Measurements from ENCODE around the gene PITPNM1. TPM values are rescaled to one million over a fixed set of nuclear protein-coding genes. Genes with fewer than 3 reads are reported as not detected.

PITPNM1 gene
- total RNA-seq, 2 experiments from 2014 or later: 116 to 120 TPM

GRCh38 chr11:67442504-67443404, 62.4 kb downstream of the PITPNM1 start:
- Mint-ChIP-seq H3K36me3 (ENCODE audit: low read depth) (peaks cover 24% of the 10 kb centered on the region), H3K9me3 (no peaks in the 10 kb centered on the region), H3K27me3 (no peaks in the 10 kb centered on the region), H3K27ac (peak overlapping the region; percentile 97), H3K4me3 (peak overlapping the region; percentile 60), H3K4me1 (peaks cover 78% of the 10 kb centered on the region)
- no peak for DNase-seq
- POLR2A ChIA-PET: interaction anchor here (1.1 to 1.4 kb wide), 4 partner anchors 14 to 35 kb away, joined by 3 to 5 read pairs (median 4); partner anchors contain the start of gene RPS6KB2
- CTCF ChIA-PET: no interaction called here

Other genes starting within 250 kb of the PITPNM1 start
- 100 to 1,000 TPM; 333 to 338 TPM for gene GRK2, start 238.9 kb downstream of the PITPNM1 start, total RNA-seq
- gene ANKRD13D, start 216.1 kb downstream of the PITPNM1 start, total RNA-seq: 100 to 1,000 TPM; 157 to 163 TPM
- 10 to 100 TPM; 15.4 to 19.0 TPM for gene SSH3, start 201.8 kb downstream of the PITPNM1 start, total RNA-seq
- 10 to 100 TPM; 74.0 to 74.1 TPM for gene POLD4, start 151.8 kb downstream of the PITPNM1 start, total RNA-seq
- under 1 TPM; 0.65 to 0.71 TPM for gene CLCF1, start 131.8 kb downstream of the PITPNM1 start, total RNA-seq
- gene RAD9A, start 113.4 kb downstream of the PITPNM1 start, total RNA-seq: 10 to 100 TPM; 48.0 to 53.9 TPM
- gene PPP1CA, start 103.5 kb downstream of the PITPNM1 start, total RNA-seq: 100 to 1,000 TPM; 308 to 315 TPM
- 100 to 1,000 TPM; 285 to 310 TPM for gene TBC1D10C, start 101.3 kb downstream of the PITPNM1 start, total RNA-seq
- 1 to 10 TPM in 1 of 2 experiments, under 1 TPM in 1; 0.76 to 1.1 TPM for gene CARNS1, start 89.7 kb downstream of the PITPNM1 start, total RNA-seq
- gene RPS6KB2, start 76.9 kb downstream of the PITPNM1 start, total RNA-seq: 10 to 100 TPM; 56.9 to 57.1 TPM
- gene PTPRCAP, start 67.7 kb downstream of the PITPNM1 start, total RNA-seq: 100 to 1,000 TPM; 398 to 401 TPM
- gene CORO1B, start 61.9 kb downstream of the PITPNM1 start, total RNA-seq: 100 to 1,000 TPM; 192 to 196 TPM
- not detected for gene GPR152, start 52.6 kb downstream of the PITPNM1 start, total RNA-seq
- 1 to 10 TPM; 2.3 to 3.3 TPM for gene CABP4, start 50.0 kb downstream of the PITPNM1 start, total RNA-seq
- 10 to 100 TPM; 36.3 to 37.6 TPM for gene TMEM134, start 36.1 kb downstream of the PITPNM1 start, total RNA-seq
- 100 to 1,000 TPM; 152 to 159 TPM for gene AIP, start 22.3 kb downstream of the PITPNM1 start, total RNA-seq
- 100 to 1,000 TPM; 116 to 119 TPM for gene CDK2AP2, start 2.8 kb upstream of the PITPNM1 start, total RNA-seq
- not detected for gene CABP2, start 18.1 kb upstream of the PITPNM1 start, total RNA-seq
- 100 to 1,000 TPM; 195 to 198 TPM for gene GSTP1, start 78.4 kb upstream of the PITPNM1 start, total RNA-seq
- 100 to 1,000 TPM; 174 to 193 TPM for gene NDUFV1, start 101.6 kb upstream of the PITPNM1 start, total RNA-seq
- 10 to 100 TPM in 1 of 2 experiments, 1 to 10 TPM in 1; 9.3 to 10.8 TPM for gene NUDT8, start 124.6 kb upstream of the PITPNM1 start, total RNA-seq
- not detected for gene TBX10, start 134.4 kb upstream of the PITPNM1 start, total RNA-seq
- under 1 TPM; 0.18 to 0.25 TPM for gene ACY3, start 145.4 kb upstream of the PITPNM1 start, total RNA-seq
- gene ALDH3B2, start 169.3 kb upstream of the PITPNM1 start, total RNA-seq: not detected

Data from activated CD4-positive, alpha-beta memory T cell treated with anti-CD3 and anti-CD28 coated beads, Interleukin-2, amount 10 ng/mL, durations not matched to agents 7 days and 5 days (primary cell).